K562 (cell line): Measurements from ENCODE around the gene DBX1. TPM values are rescaled to one million over a fixed set of nuclear protein-coding genes. Genes with fewer than 3 reads are reported as not detected.

Experiments
- ATAC-seq: fragments of 200-7000 bp; cut with Tn5 transposase; 3 replicates; pipeline ENCODE4 v1.9.1; 2020; ENCODE audit warnings: moderate library complexity
- BruUV-seq: library from RNA; stranded (reverse); fragments of 400-500 nt; replicated peaks from 2 replicates; lab custom pipeline; 2021; lab: Mats Ljungman, UMichigan
- CTCF ChIA-PET: fragments of 300-600 bp; formaldehyde crosslinking; extraction: SDS; loops from one replicate; lab custom pipeline; 2021; ENCODE audit warnings: low intra/inter-chr PET ratio; lab: Yijun Ruan, JAX
- POLR2A ChIA-PET: fragments of 300-600, 350-650 bp; sonication (Branson Sonifier 250); formaldehyde crosslinking; extraction: SDS; loops from one replicate; lab custom pipeline; 2021; ENCODE audit warnings: antibody characterized with exemption, inconsistent platforms; lab: Yijun Ruan, JAX
- DNase-seq, 4 experiments: peaks; one replicate each; pipeline versions ENCODE4 v3.0.0 to v3.0.0-alpha.2; 2011 to 2018; ENCODE audit warnings: low spot score in 3 of 4, mixed read lengths in 3 of 4; ENCODE audit errors: extremely low read depth in 1 of 4
- FAIRE-seq: peaks from 2 replicates; lab custom pipeline; 2011; peaks lifted over from hg19 to GRCh38; lab: Jason Lieb, UNC
- H2AFZ ChIP-seq: 2 replicates; pipeline ENCODE4 v1.6.0; 2011; ENCODE audit warnings: low read depth, low read length, control low read depth, inconsistent platforms
- H3K27ac ChIP-seq: fragments of 200-600 bp; 3 replicates; pipeline ENCODE4 v1.8.0; 2011; ENCODE audit warnings: low read depth, mild to moderate bottlenecking, control low read depth, inconsistent platforms, low read length, moderate library complexity, mixed read lengths; ENCODE audit errors: extremely low read depth
- H3K27me3 ChIP-seq, 2 experiments: fragments of 300-600 bp in 1 of 2; 2 replicates in 1 of 2; 3 replicates in 1 of 2; pipeline versions ENCODE4 v1.6.0 to v1.8.0; 2011; ENCODE audit warnings: inconsistent platforms in 2 of 2, low read length in 2 of 2, mild to moderate bottlenecking in 1 of 2, mixed read lengths in 1 of 2, moderate library complexity in 1 of 2; ENCODE audit not compliant: control insufficient read depth in 2 of 2, insufficient read depth in 2 of 2
- H3K36me3 ChIP-seq: fragments of 300-600 bp; 3 replicates; pipeline ENCODE4 v1.8.0; 2011; ENCODE audit warnings: mild to moderate bottlenecking, low read length, inconsistent platforms; ENCODE audit not compliant: control insufficient read depth, insufficient read depth
- H3K4me1 ChIP-seq, 2 experiments: fragments of 200-600 bp in 1 of 2; replicated peaks in 1 of 2; 2 replicates in 1 of 2; 3 replicates in 1 of 2; pipeline versions ENCODE4 v1.5.1 to v1.8.0; 2011; ENCODE audit warnings: inconsistent platforms in 2 of 2, low read length in 2 of 2, mild to moderate bottlenecking in 1 of 2, mixed read lengths in 1 of 2, moderate library complexity in 1 of 2; ENCODE audit not compliant: control insufficient read depth in 2 of 2, insufficient read depth in 2 of 2
- H3K4me2 ChIP-seq: 2 replicates; pipeline ENCODE4 v1.6.1; 2011; ENCODE audit warnings: low read length, control low read depth, inconsistent platforms, mixed read lengths; ENCODE audit not compliant: insufficient read depth
- H3K4me3 ChIP-seq: fragments of 200-600 bp; sonication (generic), shearing (Covaris generic); 2 replicates; pipeline ENCODE4 v1.5.1; 2016; ENCODE audit warnings: control low read depth, inconsistent platforms
- H3K79me2 ChIP-seq: fragments of 200-600 bp; 3 replicates; pipeline ENCODE4 v1.8.0; 2011; ENCODE audit warnings: low read length, inconsistent platforms; ENCODE audit not compliant: control insufficient read depth, insufficient read depth
- H3K9ac ChIP-seq, 2 experiments: 2 replicates each; pipeline versions ENCODE4 v1.6.0 to v1.6.1; 2011; ENCODE audit warnings: low read depth in 2 of 2, low read length in 2 of 2, control low read depth in 1 of 2, inconsistent platforms in 1 of 2, mild to moderate bottlenecking in 1 of 2, mixed read lengths in 1 of 2; ENCODE audit not compliant: insufficient read depth in 1 of 2
- H3K9me1 ChIP-seq: one replicate; pipeline ENCODE4 v1.6.0; 2011; ENCODE audit warnings: inconsistent platforms, mild to moderate bottlenecking, low read length, moderate library complexity; ENCODE audit not compliant: control insufficient read depth, insufficient read depth
- H3K9me3 ChIP-seq: replicated peaks from 2 replicates; pipeline ENCODE4 v1.5.1; 2011; ENCODE audit warnings: low read depth, low read length, inconsistent platforms; ENCODE audit not compliant: control insufficient read depth, insufficient read depth
- H4K20me1 ChIP-seq: replicated peaks from 2 replicates; pipeline ENCODE4 v1.6.1; 2011; ENCODE audit warnings: low read length, inconsistent platforms, mixed read lengths; ENCODE audit not compliant: control insufficient read depth, insufficient read depth
- BMI1 ChIP-seq: fragments of 150-350 bp; IDR thresholded peaks from 2 replicates; pipeline ENCODE4 v1.6.1; 2014; ENCODE audit warnings: low read length
- GABPB1 ChIP-seq: sonication (generic); formaldehyde crosslinking; IDR thresholded peaks from 2 replicates; pipeline ENCODE4 v1.8.0; 2022; ENCODE audit warnings: mild to moderate bottlenecking, missing genetic modification reagents
- HDAC3 ChIP-seq: fragments of 450-650 bp; IDR thresholded peaks from 2 replicates; pipeline ENCODE4 v1.6.1; 2018; ENCODE audit warnings: borderline replicate concordance, mild to moderate bottlenecking, moderate library complexity; ENCODE audit not compliant: partially characterized antibody
- NR1H2 ChIP-seq: sonication (generic); formaldehyde crosslinking; IDR thresholded peaks from 2 replicates; pipeline ENCODE4 v1.4.0; 2020; ENCODE audit warnings: mild to moderate bottlenecking, missing genetic modification reagents
- PHB2 ChIP-seq: fragments of 450-650 bp; IDR thresholded peaks from 2 replicates; pipeline ENCODE4 v1.6.1; 2017; ENCODE audit warnings: low read depth
- TCF7L2 ChIP-seq: fragments of 150-350 bp; IDR thresholded peaks from 2 replicates; pipeline ENCODE4 v1.6.1; 2016; ENCODE audit warnings: low read depth, mild to moderate bottlenecking, low read length, moderate library complexity
- ZBTB1 ChIP-seq: sonication (generic); formaldehyde crosslinking; IDR thresholded peaks from 2 replicates; pipeline ENCODE4 v1.8.1; 2023; ENCODE audit warnings: missing genetic modification reagents, low read depth, mild to moderate bottlenecking, borderline replicate concordance
- ZNF232 ChIP-seq: sonication (generic); formaldehyde crosslinking; IDR thresholded peaks from 2 replicates; pipeline ENCODE4 v1.8.0; 2022; ENCODE audit warnings: mild to moderate bottlenecking, missing genetic modification reagents
- WGBS: fragments of 100-300 bp; shearing (Covaris generic); methylation state at CpG from one replicate; pipeline ENCODE4 v1.1.6; 2016; ENCODE audit warnings: low coverage, mixed read lengths; ENCODE audit not compliant: insufficient coverage; ENCODE audit errors: missing lambda C conversion rate; 5-methylcytosine and 5-hydroxymethylcytosine counted together
- in situ Hi-C: fragments of 300-500 bp; cut with MboI; formaldehyde crosslinking; loops from 4 replicates; pipeline ENCODE4 v1.15.0; 2018; ENCODE audit warnings: inconsistent platforms, mixed read lengths
- intact Hi-C: fragments of 100-400 bp; cut with micrococcal nuclease; formaldehyde crosslinking; loops from 2 replicates; pipeline ENCODE4 v1.14.2; 2022
- polyA plus RNA-seq, 8 experiments: library from polyadenylated mRNA; depleted of rRNA in 4 of 8; stranded (reverse) in 5 of 8; unstranded in 3 of 8; fragments of >200 nt; fragmentation: Nextera tagmentation in 2 of 8; fragmentation: Illumina TruSeq in 1 of 8; extraction: Ambion mirVana in 2 of 8; extraction: Trizol in 1 of 8; gene quantifications; 2 replicates each; pipeline versions ENCODE4 v1.2.1 to v1.2.3, GENCODE V29; 2011 to 2014; ENCODE audit warnings: inconsistent platforms in 1 of 8, missing spikeins in 1 of 8
- total RNA-seq, 7 experiments: library from RNA; depleted of rRNA in 6 of 7; stranded (reverse); fragments of >200 nt in 6 of 7; fragmentation: Illumina TruSeq in 2 of 7; extraction: Trizol in 2 of 7; gene quantifications; 2 replicates each; pipeline versions ENCODE4 v1.2.1 to v1.2.3, GENCODE V29; 2011 to 2021; ENCODE audit warnings: low replicate concordance in 1 of 7
- TF ChIP-seq, protein P1 (sequence below): sonication (generic); formaldehyde crosslinking; IDR thresholded peaks from 2 replicates; pipeline ENCODE4 v1.8.1; 2022; ENCODE audit warnings: missing genetic modification reagents
- TF ChIP-seq, protein P2 (sequence below): fragments of 450-650 bp; IDR thresholded peaks from 2 replicates; pipeline ENCODE4 v1.7.0; 2016; ENCODE audit warnings: borderline replicate concordance
- TF ChIP-seq, protein P3 (sequence below), 2 experiments: fragments of 450-650 bp; IDR thresholded peaks; 2 replicates each; pipeline ENCODE4 v1.6.1; 2016

The DBX1 gene
- total and polyA plus RNA-seq, 9 of the 15 experiments (the other 6 are each of a cell fraction or from before 2014, with no cell fraction given): not detected

DNA sequence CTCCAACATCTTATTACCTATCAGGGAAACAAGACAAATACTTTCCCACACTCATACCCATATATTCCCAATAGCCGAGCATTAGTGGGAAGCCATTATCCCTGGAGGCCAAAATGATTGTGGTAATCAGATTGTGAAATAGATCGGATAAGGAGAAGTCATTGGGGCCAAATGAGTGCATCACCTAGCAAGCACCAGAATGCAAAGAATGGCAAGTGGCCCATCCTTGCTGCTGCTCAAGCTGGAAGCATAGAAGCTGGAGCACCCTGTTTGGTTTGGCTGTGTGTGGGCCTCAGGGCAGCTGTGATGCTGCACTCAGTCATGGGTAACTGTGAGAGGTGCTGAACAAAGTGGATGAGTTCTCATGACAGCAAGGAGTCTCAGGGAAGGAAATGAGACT is 18.7 kb upstream of the DBX1 start (continued):
- TF ChIP-seq, protein P1, sequence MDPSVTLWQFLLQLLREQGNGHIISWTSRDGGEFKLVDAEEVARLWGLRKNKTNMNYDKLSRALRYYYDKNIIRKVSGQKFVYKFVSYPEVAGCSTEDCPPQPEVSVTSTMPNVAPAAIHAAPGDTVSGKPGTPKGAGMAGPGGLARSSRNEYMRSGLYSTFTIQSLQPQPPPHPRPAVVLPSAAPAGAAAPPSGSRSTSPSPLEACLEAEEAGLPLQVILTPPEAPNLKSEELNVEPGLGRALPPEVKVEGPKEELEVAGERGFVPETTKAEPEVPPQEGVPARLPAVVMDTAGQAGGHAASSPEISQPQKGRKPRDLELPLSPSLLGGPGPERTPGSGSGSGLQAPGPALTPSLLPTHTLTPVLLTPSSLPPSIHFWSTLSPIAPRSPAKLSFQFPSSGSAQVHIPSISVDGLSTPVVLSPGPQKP (CRISPR knock-in tag): no peak

- Histone ChIP-seq H3K9me1 (no peaks in the 10 kb centered on the region), H3K79me2 (no peaks in the 10 kb centered on the region), H2AFZ (no peak overlapping the region), H3K4me2 (no peak overlapping the region), H3K4me1 (no peaks in the 10 kb centered on the region), H3K27me3 (peaks cover 0 to 8% of the 10 kb centered on the region in 2 experiments; a peak in 4 of 5 replicates), H3K36me3 (no peaks in the 10 kb centered on the region), H4K20me1 (no peaks in the 10 kb centered on the region), H3K9ac (no peak overlapping the region), H3K9me3 (no peaks in the 10 kb centered on the region), H3K4me3 (no peak overlapping the region), H3K27ac (no peak overlapping the region)
- no peak for FAIRE-seq
- TF ChIP-seq, protein P2, sequence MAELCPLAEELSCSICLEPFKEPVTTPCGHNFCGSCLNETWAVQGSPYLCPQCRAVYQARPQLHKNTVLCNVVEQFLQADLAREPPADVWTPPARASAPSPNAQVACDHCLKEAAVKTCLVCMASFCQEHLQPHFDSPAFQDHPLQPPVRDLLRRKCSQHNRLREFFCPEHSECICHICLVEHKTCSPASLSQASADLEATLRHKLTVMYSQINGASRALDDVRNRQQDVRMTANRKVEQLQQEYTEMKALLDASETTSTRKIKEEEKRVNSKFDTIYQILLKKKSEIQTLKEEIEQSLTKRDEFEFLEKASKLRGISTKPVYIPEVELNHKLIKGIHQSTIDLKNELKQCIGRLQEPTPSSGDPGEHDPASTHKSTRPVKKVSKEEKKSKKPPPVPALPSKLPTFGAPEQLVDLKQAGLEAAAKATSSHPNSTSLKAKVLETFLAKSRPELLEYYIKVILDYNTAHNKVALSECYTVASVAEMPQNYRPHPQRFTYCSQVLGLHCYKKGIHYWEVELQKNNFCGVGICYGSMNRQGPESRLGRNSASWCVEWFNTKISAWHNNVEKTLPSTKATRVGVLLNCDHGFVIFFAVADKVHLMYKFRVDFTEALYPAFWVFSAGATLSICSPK: no peak
- TF ChIP-seq ZBTB1 (no peak), TCF7L2 (no peak), ZNF232 (no peak), HDAC3 (no peak), BMI1 (no peak), NR1H2 (CRISPR knock-in tag) (no peak), PHB2 (no peak), GABPB1 (CRISPR knock-in tag) (no peak)
- TF ChIP-seq, protein P3, sequence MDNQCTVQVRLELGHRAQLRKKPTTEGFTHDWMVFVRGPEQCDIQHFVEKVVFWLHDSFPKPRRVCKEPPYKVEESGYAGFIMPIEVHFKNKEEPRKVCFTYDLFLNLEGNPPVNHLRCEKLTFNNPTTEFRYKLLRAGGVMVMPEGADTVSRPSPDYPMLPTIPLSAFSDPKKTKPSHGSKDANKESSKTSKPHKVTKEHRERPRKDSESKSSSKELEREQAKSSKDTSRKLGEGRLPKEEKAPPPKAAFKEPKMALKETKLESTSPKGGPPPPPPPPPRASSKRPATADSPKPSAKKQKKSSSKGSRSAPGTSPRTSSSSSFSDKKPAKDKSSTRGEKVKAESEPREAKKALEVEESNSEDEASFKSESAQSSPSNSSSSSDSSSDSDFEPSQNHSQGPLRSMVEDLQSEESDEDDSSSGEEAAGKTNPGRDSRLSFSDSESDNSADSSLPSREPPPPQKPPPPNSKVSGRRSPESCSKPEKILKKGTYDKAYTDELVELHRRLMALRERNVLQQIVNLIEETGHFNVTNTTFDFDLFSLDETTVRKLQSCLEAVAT (IDR thresholded peaks at IDR 0.05): no peak
- in situ Hi-C loops (no loop called here), intact Hi-C loops (no loop called here)
- POLR2A ChIA-PET: interaction anchor here (0.7 to 1.4 kb wide), 2 partner anchors 12 to 220 kb away, joined by 3 to 5 read pairs; no protein-coding TSS in a partner anchor
- WGBS: 0% methylated on average over 7 of the region's 7 CpGs
- no TSS peak for BruUV-seq
- DNase-seq: no peak
- CTCF ChIA-PET: no interaction called here
- no peak for ATAC-seq
Measured at GRCh38 chr11:20177136-20177535, 16.9 kb upstream of the DBX1 start.
